AG09319 (cell line): ENCODE measurements around the gene COPS3.

Experiments used
- DNase-seq: peaks from one replicate; pipeline ENCODE4 v3.0.0-alpha.2; 2010; ENCODE audit warnings: low read depth; ENCODE audit errors: extremely low read depth
- CTCF ChIP-seq: IDR thresholded peaks from 2 replicates; pipeline ENCODE4 v1.5.1; 2011; ENCODE audit warnings: low read depth, mild to moderate bottlenecking, inconsistent platforms, low read length, moderate library complexity

The COPS3 gene

GRCh38 chr17:17223736-17224135, 57.3 kb downstream of the COPS3 start:
- no peak for DNase-seq
- TF ChIP-seq CTCF: no peak

- TF ChIP-seq CTCF: no peak
- DNase-seq: no peak
These were observed 59.7 kb downstream of the COPS3 start for GRCh38 chr17:17221329-17221728.

GRCh38 chr17:17220529-17220928, 60.5 kb downstream of the COPS3 start:
- TF ChIP-seq CTCF: no peak
- no peak for DNase-seq

GRCh38 chr17:17217995-17218394, 63.1 kb downstream of the COPS3 start:
- no peak for DNase-seq
- no peak for TF ChIP-seq CTCF

- TF ChIP-seq CTCF: no peak
- DNase-seq: no peak
These were observed 64.3 kb downstream of the COPS3 start for GRCh38 chr17:17216776-17217175.

- no peak for DNase-seq
- no peak for TF ChIP-seq CTCF
These were observed 64.8 kb downstream of the COPS3 start for GRCh38 chr17:17216236-17216635.

- no peak for TF ChIP-seq CTCF
- DNase-seq: no peak
These were observed 65.5 kb downstream of the COPS3 start for GRCh38 chr17:17215575-17215974.
